Mucosa of stomach (tissue), 1 donor: Measurements from ENCODE around the gene PANX3.
A peak's percentile ranks its signal among the peaks of the same experiment; 100 is the strongest.

Source experiments
- H3K27me3 ChIP-seq: one replicate; pipeline ENCODE4 v1.7.0; 2013; ENCODE audit warnings: mild to moderate bottlenecking, low read length; ENCODE audit not compliant: control insufficient read depth, insufficient read depth
- H3K36me3 ChIP-seq: one replicate; pipeline ENCODE4 v1.7.0; 2013; ENCODE audit warnings: low read length; ENCODE audit not compliant: control insufficient read depth, insufficient read depth
- H3K4me1 ChIP-seq: one replicate; pipeline ENCODE4 v1.7.0; 2013; ENCODE audit warnings: mild to moderate bottlenecking, low read length; ENCODE audit not compliant: control insufficient read depth, insufficient read depth
- H3K4me3 ChIP-seq: one replicate; pipeline ENCODE4 v1.7.0; 2013; ENCODE audit warnings: low read length
- H3K9ac ChIP-seq: one replicate; pipeline ENCODE4 v1.7.0; 2013; ENCODE audit warnings: mild to moderate bottlenecking, low read length, moderate library complexity
- H3K9me3 ChIP-seq: one replicate; pipeline ENCODE4 v1.7.0; 2013; ENCODE audit warnings: mild to moderate bottlenecking, low read length, moderate library complexity; ENCODE audit not compliant: control insufficient read depth
- donor health status: Pancreatic carcinoma.

Gene PANX3

GRCh38 chr11:124644426-124645280, 33.4 kb downstream of the PANX3 start:
- Histone ChIP-seq H3K9me3 (no peaks in the 10 kb centered on the region), H3K9ac (peak overlapping the region; percentile 24), H3K4me1 (peaks cover 5% of the 10 kb centered on the region), H3K4me3 (no peak overlapping the region), H3K27me3 (no peaks in the 10 kb centered on the region), H3K36me3 (no peaks in the 10 kb centered on the region)

- no peaks in the 10 kb centered on the region for H3K9me3 ChIP-seq
- no peaks in the 10 kb centered on the region for H3K27me3 ChIP-seq
- H3K4me3 ChIP-seq, result no peak overlapping the region
- no peak overlapping the region for H3K9ac ChIP-seq
- H3K4me1 ChIP-seq, result peaks cover 5% of the 10 kb centered on the region
- H3K36me3 ChIP-seq, result no peaks in the 10 kb centered on the region
These were observed 34.9 kb downstream of the PANX3 start for GRCh38 chr11:124646148-124646547.

- Histone ChIP-seq H3K9me3 (no peaks in the 10 kb centered on the region), H3K36me3 (no peaks in the 10 kb centered on the region), H3K27me3 (no peaks in the 10 kb centered on the region), H3K4me3 (no peak overlapping the region), H3K9ac (no peak overlapping the region), H3K4me1 (peaks cover 5% of the 10 kb centered on the region)
These were observed 37.4 kb downstream of the PANX3 start for GRCh38 chr11:124648610-124649009.

- Histone ChIP-seq H3K9ac (no peak overlapping the region), H3K36me3 (no peaks in the 10 kb centered on the region), H3K4me1 (no peaks in the 10 kb centered on the region), H3K27me3 (no peaks in the 10 kb centered on the region), H3K9me3 (no peaks in the 10 kb centered on the region), H3K4me3 (no peak overlapping the region)
These were observed 45.8 kb downstream of the PANX3 start for GRCh38 chr11:124656774-124657630.

- H3K36me3 ChIP-seq, result no peaks in the 10 kb centered on the region
- H3K4me1 ChIP-seq, result no peaks in the 10 kb centered on the region
- H3K4me3 ChIP-seq, result no peak overlapping the region
These were observed 46.7 kb downstream of the PANX3 start for GRCh38 chr11:124657904-124658303.

GRCh38 chr11:124658501-124658900, 47.3 kb downstream of the PANX3 start:
- H3K4me3 ChIP-seq, result no peak overlapping the region

More at GRCh38 chr11:124657904-124658303, 46.7 kb downstream of the PANX3 start:
- no peak overlapping the region for H3K9ac ChIP-seq
- H3K9me3 ChIP-seq, result no peaks in the 10 kb centered on the region
- no peaks in the 10 kb centered on the region for H3K27me3 ChIP-seq

GRCh38 chr11:124658986-124659385, 47.8 kb downstream of the PANX3 start:
- no peak overlapping the region for H3K9ac ChIP-seq
- no peaks in the 10 kb centered on the region for H3K27me3 ChIP-seq
- no peaks in the 10 kb centered on the region for H3K36me3 ChIP-seq
- H3K4me3 ChIP-seq, result no peak overlapping the region
- H3K9me3 ChIP-seq, result no peaks in the 10 kb centered on the region
- H3K4me1 ChIP-seq, result no peaks in the 10 kb centered on the region

More at GRCh38 chr11:124658501-124658900, 47.3 kb downstream of the PANX3 start:
- H3K4me1 ChIP-seq, result no peaks in the 10 kb centered on the region
- no peak overlapping the region for H3K9ac ChIP-seq
- no peaks in the 10 kb centered on the region for H3K36me3 ChIP-seq
- H3K27me3 ChIP-seq, result no peaks in the 10 kb centered on the region
- no peaks in the 10 kb centered on the region for H3K9me3 ChIP-seq

- no peaks in the 10 kb centered on the region for H3K4me1 ChIP-seq
- H3K27me3 ChIP-seq, result no peaks in the 10 kb centered on the region
- no peak overlapping the region for H3K4me3 ChIP-seq
- no peaks in the 10 kb centered on the region for H3K9me3 ChIP-seq
- H3K36me3 ChIP-seq, result no peaks in the 10 kb centered on the region
- no peak overlapping the region for H3K9ac ChIP-seq
These were observed 50.3 kb downstream of the PANX3 start for GRCh38 chr11:124661553-124661952.

GRCh38 chr11:124662106-124662505, 50.9 kb downstream of the PANX3 start:
- Histone ChIP-seq H3K4me1 (no peaks in the 10 kb centered on the region), H3K9ac (no peak overlapping the region), H3K4me3 (no peak overlapping the region), H3K36me3 (no peaks in the 10 kb centered on the region), H3K27me3 (no peaks in the 10 kb centered on the region), H3K9me3 (no peaks in the 10 kb centered on the region)

- no peaks in the 10 kb centered on the region for H3K4me1 ChIP-seq
- H3K9me3 ChIP-seq, result no peaks in the 10 kb centered on the region
- H3K9ac ChIP-seq, result no peak overlapping the region
- no peaks in the 10 kb centered on the region for H3K27me3 ChIP-seq
- H3K4me3 ChIP-seq, result no peak overlapping the region
- no peaks in the 10 kb centered on the region for H3K36me3 ChIP-seq
These were observed 52.6 kb downstream of the PANX3 start for GRCh38 chr11:124663861-124664260.

- H3K27me3 ChIP-seq, result no peaks in the 10 kb centered on the region
- H3K9ac ChIP-seq, result no peak overlapping the region
- no peaks in the 10 kb centered on the region for H3K9me3 ChIP-seq
- no peaks in the 10 kb centered on the region for H3K36me3 ChIP-seq
- H3K4me1 ChIP-seq, result peaks cover 1% of the 10 kb centered on the region
- no peak overlapping the region for H3K4me3 ChIP-seq
These were observed 56.4 kb downstream of the PANX3 start for GRCh38 chr11:124667601-124668000.

- Histone ChIP-seq H3K4me1 (peaks cover 10% of the 10 kb centered on the region), H3K27me3 (no peaks in the 10 kb centered on the region), H3K9ac (no peak overlapping the region), H3K36me3 (no peaks in the 10 kb centered on the region), H3K9me3 (no peaks in the 10 kb centered on the region), H3K4me3 (no peak overlapping the region)
These were observed 58.0 kb downstream of the PANX3 start for GRCh38 chr11:124669193-124669592.
